Stimulated activated CD8-positive, alpha-beta memory T cell treated with anti-CD3 and anti-CD28 coated beads, Interleukin-7, amount 100 ng/mL, for 1 hour (primary cell): ENCODE results near the gene RAB26.
"Not testable (repeated sequence)": the region's sequence is repeated elsewhere in the genome, so short reads cannot be mapped to it uniquely, and the experiment has no call there.

Experiments used
- DNase-seq, 2 donors: peaks; one replicate each; pipeline ENCODE4 v3.0.0-alpha.2; 2020; ENCODE audit warnings: low read depth in 2 of 2

The RAB26 gene

GRCh38 chr16:2196162-2196980 lies 47.9 kb downstream of the RAB26 start, which contains the start of gene CASKIN1:
TSS of gene CASKIN1 (minus strand) at chr16:2196605. CDS start at chr16:2196432, 173 bp downstream.
- no peak for DNase-seq

- no peak for DNase-seq
These were observed 48.6 kb downstream of the RAB26 start for GRCh38 chr16:2196981-2197511.

GRCh38 chr16:2197765-2198164 lies 49.3 kb downstream of the RAB26 start:
- no peak for DNase-seq

- no peak for DNase-seq
These were observed 49.9 kb downstream of the RAB26 start for GRCh38 chr16:2198283-2198682.

- no peak for DNase-seq
These were observed 50.7 kb downstream of the RAB26 start for GRCh38 chr16:2199095-2199494.

GRCh38 chr16:2199621-2200139 lies 51.3 kb downstream of the RAB26 start:
- DNase-seq: no peak

- no peak for DNase-seq
These were observed 51.9 kb downstream of the RAB26 start for GRCh38 chr16:2200313-2200712.

GRCh38 chr16:2203119-2203688 lies 54.8 kb downstream of the RAB26 start:
- not testable (repeated sequence) for DNase-seq
